Measurements from ENCODE around the gene NUP210L.
A peak's percentile ranks its signal among the peaks of the same experiment; 100 is the strongest.
"Not testable (repeated sequence)": the region's sequence is repeated elsewhere in the genome, so short reads cannot be mapped to it uniquely, and the experiment has no call there.

NUP210L gene

DNA sequence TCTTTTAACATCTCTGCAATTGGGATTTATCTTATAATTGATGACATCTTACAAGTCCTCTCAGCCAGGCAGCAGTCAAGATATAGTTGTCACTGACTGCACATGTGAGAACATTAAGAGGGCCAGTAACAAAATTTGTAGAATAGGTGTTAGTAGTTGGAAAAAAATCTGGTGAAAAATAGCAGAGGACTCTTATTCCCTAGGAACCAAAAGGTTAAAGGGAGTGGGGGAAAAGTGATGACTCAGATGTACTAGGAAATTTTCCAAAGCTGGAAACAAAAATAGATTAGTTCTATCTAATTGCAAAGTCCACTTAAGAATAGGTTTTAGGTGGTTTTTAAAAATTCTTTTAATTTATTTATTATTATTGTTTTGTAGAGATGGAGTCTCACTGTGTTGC lies 3.6 kb downstream of the NUP210L start:
- ChIA-PET POLR2A (no interaction called here), CTCF (no interaction called here)
- no peak for TF ChIP-seq BHLHE40 (IDR thresholded peaks at IDR 0.05; ENCODE audit: borderline replicate concordance)
- no peak for TF ChIP-seq NFRKB (IDR thresholded peaks at IDR 0.05)
- no peak for TF ChIP-seq ZNF384 (IDR thresholded peaks at IDR 0.05)
- TF ChIP-seq ARNT (IDR thresholded peaks at IDR 0.05): no peak
- TF ChIP-seq, protein P1, sequence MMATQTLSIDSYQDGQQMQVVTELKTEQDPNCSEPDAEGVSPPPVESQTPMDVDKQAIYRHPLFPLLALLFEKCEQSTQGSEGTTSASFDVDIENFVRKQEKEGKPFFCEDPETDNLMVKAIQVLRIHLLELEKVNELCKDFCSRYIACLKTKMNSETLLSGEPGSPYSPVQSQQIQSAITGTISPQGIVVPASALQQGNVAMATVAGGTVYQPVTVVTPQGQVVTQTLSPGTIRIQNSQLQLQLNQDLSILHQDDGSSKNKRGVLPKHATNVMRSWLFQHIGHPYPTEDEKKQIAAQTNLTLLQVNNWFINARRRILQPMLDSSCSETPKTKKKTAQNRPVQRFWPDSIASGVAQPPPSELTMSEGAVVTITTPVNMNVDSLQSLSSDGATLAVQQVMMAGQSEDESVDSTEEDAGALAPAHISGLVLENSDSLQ (IDR thresholded peaks at IDR 0.05): no peak
- TF ChIP-seq HDGF (IDR thresholded peaks at IDR 0.05; ENCODE audit: borderline replicate concordance): no peak
- no peak for TF ChIP-seq SP1 (IDR thresholded peaks at IDR 0.05)
- TF ChIP-seq CTBP1 (IDR thresholded peaks at IDR 0.05; ENCODE audit: borderline replicate concordance): no peak
- no peak for TF ChIP-seq L3MBTL2 (conservative IDR thresholded peaks at IDR 0.05)
- TF ChIP-seq ELF4 (IDR thresholded peaks at IDR 0.05): no peak
- TF ChIP-seq TARDBP (IDR thresholded peaks at IDR 0.05): no peak
- no peak for TF ChIP-seq FOXK2 (IDR thresholded peaks at IDR 0.05)
- TF ChIP-seq LEF1 (IDR thresholded peaks at IDR 0.05; ENCODE audit: borderline replicate concordance): no peak
- no peak for TF ChIP-seq FOXA1 (IDR thresholded peaks at IDR 0.05)
- no peak for TF ChIP-seq SUZ12 (IDR thresholded peaks at IDR 0.05)
- DNase-seq (ENCODE audit: extremely low spot score): no peak

DNA sequence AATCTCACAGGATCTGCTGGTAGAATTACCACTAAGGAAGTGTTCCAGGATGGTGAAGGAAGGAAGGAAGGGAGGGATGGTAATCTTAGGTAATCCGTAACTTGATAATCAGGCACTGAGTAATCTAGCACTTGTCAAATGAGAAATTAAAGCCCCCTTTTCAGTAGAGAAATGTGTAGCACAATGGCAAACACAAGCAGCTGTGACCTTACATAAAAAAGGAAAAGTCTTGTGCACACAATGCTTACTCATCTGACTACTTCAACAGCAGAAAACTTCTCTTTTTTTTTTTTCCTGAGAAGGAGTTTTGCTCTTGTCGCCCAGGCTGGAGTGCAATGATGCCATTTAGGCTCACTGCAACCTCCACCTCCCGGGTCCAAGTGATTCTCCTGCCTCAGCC lies 6.1 kb downstream of the NUP210L start:
- ChIA-PET CTCF (interaction anchor here (0.5 kb wide), 1 partner anchor 26 kb away, joined by 3 read pairs; no protein-coding TSS in a partner anchor), POLR2A (no interaction called here)
- DNase-seq (ENCODE audit: extremely low spot score): no peak
- TF ChIP-seq, protein P1 (IDR thresholded peaks at IDR 0.05): no peak
- TF ChIP-seq ELF4 (IDR thresholded peaks at IDR 0.05): no peak
- no peak for TF ChIP-seq TARDBP (IDR thresholded peaks at IDR 0.05)
- TF ChIP-seq FOXK2 (IDR thresholded peaks at IDR 0.05): no peak
- no peak for TF ChIP-seq CTBP1 (IDR thresholded peaks at IDR 0.05; ENCODE audit: borderline replicate concordance)
- TF ChIP-seq FOXM1 (IDR thresholded peaks at IDR 0.05; ENCODE audit: borderline replicate concordance): no peak
- TF ChIP-seq L3MBTL2 (conservative IDR thresholded peaks at IDR 0.05): no peak
- TF ChIP-seq ZNF384 (IDR thresholded peaks at IDR 0.05): no peak
- TF ChIP-seq SP1 (IDR thresholded peaks at IDR 0.05): no peak
- no peak for TF ChIP-seq ARNT (IDR thresholded peaks at IDR 0.05)
- no peak for TF ChIP-seq SUZ12 (IDR thresholded peaks at IDR 0.05)

DNA sequence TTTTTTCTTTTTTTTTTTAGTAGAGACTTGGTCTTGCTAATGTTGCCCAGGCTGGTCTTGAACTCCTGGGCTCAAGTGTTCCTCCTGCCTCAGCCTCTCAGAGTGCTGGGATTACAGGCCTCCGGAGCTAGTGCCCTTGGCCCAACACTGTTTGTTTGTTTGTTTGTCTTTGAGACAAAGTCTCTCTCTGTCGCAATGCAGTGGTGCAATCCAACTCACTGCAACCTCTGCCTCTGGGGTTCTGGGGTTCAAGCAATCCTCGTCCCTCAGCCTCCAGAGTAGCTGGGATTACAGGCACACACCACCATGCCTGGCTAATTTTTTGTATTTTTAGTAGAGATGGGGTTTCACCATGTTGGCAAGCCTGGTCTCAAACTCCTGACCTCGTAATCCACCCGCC lies 7.4 kb downstream of the NUP210L start:
- CTCF ChIA-PET; DNase-seq (ENCODE audit: extremely low spot score): not testable (repeated sequence)
- POLR2A ChIA-PET: interaction anchor here (1.3 kb wide), 1 partner anchor 11 kb away, joined by 3 read pairs; no protein-coding TSS in a partner anchor

DNA sequence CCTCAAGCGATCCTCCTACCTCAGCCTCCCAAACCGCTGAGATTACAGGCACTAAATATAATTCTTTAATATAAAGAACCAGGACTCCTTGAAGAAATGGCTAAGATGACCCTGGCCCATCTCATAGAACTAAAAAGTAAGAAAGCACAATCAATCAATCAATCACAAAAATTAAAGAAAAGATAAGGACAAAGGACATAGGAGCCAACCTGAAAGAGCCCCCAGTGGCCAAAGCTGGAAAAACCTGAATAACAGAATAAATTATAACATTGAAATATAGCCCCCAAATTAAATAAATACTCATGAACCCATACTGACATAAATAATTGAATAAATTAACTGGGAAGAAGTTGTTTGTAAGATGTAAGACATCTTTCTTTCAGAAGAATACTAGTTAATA lies 8.9 kb downstream of the NUP210L start:
- POLR2A ChIA-PET: interaction anchor here (1.0 kb wide), 1 partner anchor 362 kb away, joined by 3 read pairs; no protein-coding TSS in a partner anchor
- CTCF ChIA-PET: interaction anchor here (0.6 to 1.1 kb wide), 4 partner anchors 9 to 20 kb away, joined by 3 read pairs; no protein-coding TSS in a partner anchor
- DNase-seq (ENCODE audit: extremely low spot score): no peak
- no peak for TF ChIP-seq LEF1 (IDR thresholded peaks at IDR 0.05; ENCODE audit: borderline replicate concordance)
- TF ChIP-seq TARDBP (IDR thresholded peaks at IDR 0.05): no peak
- TF ChIP-seq, protein P1 (IDR thresholded peaks at IDR 0.05): peak; percentile 66

DNA sequence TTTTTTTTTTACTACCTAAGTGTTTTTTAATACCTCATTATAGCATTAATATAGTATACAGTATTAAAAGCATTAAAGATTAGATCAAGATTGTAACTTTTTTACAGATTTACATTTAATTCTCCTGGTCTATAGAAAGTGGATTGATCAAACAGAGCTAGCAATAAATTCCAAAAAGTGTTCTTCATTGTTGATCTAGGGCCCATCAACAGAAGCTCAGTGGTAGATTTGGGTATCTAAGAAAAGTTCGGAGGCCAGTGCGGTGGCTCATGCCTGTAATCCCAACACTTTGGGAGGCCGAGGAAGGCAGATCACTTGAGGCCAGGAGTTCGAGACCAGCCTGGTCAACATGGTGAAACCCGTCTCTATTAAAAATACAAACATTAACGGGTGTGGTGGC lies 12.5 kb downstream of the NUP210L start:
- ChIA-PET POLR2A (no interaction called here), CTCF (no interaction called here)
- no peak for DNase-seq (ENCODE audit: extremely low spot score)
- no peak for TF ChIP-seq CTBP1 (IDR thresholded peaks at IDR 0.05; ENCODE audit: borderline replicate concordance)
- no peak for TF ChIP-seq LEF1 (IDR thresholded peaks at IDR 0.05; ENCODE audit: borderline replicate concordance)
- TF ChIP-seq FOXK2 (IDR thresholded peaks at IDR 0.05): no peak
- no peak for TF ChIP-seq FOXA1 (IDR thresholded peaks at IDR 0.05)
- no peak for TF ChIP-seq TARDBP (IDR thresholded peaks at IDR 0.05)
- TF ChIP-seq SUZ12 (IDR thresholded peaks at IDR 0.05): no peak
- no peak for TF ChIP-seq L3MBTL2 (conservative IDR thresholded peaks at IDR 0.05)
- TF ChIP-seq HDGF (IDR thresholded peaks at IDR 0.05; ENCODE audit: borderline replicate concordance): no peak
- TF ChIP-seq ARNT (IDR thresholded peaks at IDR 0.05): no peak
- no peak for TF ChIP-seq ELF4 (IDR thresholded peaks at IDR 0.05)
- TF ChIP-seq NFRKB (IDR thresholded peaks at IDR 0.05): no peak
- no peak for TF ChIP-seq SP1 (IDR thresholded peaks at IDR 0.05)
- no peak for TF ChIP-seq BHLHE40 (IDR thresholded peaks at IDR 0.05; ENCODE audit: borderline replicate concordance)
- no peak for TF ChIP-seq ZNF384 (IDR thresholded peaks at IDR 0.05)
- no peak for TF ChIP-seq FOXM1 (IDR thresholded peaks at IDR 0.05; ENCODE audit: borderline replicate concordance)

DNA sequence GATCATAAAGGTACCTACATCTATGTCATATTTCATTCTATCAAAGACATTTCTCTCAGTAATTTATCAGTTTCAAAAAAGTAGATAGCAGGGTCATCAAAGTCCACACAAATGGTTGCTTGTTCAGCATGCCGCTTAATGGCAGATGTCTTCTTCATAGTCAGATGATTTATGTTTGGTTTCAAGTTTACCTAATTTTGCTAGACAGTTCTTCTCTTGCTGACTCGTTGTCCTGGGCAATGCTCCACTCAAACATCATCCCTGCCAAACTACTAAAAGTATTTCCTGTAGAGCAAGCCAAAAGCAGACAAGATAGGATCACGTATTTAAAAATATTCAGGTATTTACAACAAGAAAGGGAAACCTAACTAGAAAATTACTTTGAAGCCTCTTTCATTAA lies 13.6 kb downstream of the NUP210L start:
- TF ChIP-seq SP1 (IDR thresholded peaks at IDR 0.05) (no peak), HDGF (IDR thresholded peaks at IDR 0.05; ENCODE audit: borderline replicate concordance) (no peak), SUZ12 (IDR thresholded peaks at IDR 0.05) (no peak), FOXA1 (IDR thresholded peaks at IDR 0.05) (no peak), TARDBP (IDR thresholded peaks at IDR 0.05) (no peak), BHLHE40 (IDR thresholded peaks at IDR 0.05; ENCODE audit: borderline replicate concordance) (no peak)
- TF ChIP-seq, protein P1 (IDR thresholded peaks at IDR 0.05): peak; percentile 37; the same call in 1 of the 2 replicates
- ChIA-PET POLR2A (no interaction called here), CTCF (no interaction called here)
- DNase-seq (ENCODE audit: extremely low spot score): no peak

All from HEK293T (cell line).